Measurements from ENCODE around the gene LARGE1.
"Not testable (repeated sequence)": the region's sequence is repeated elsewhere in the genome, so short reads cannot be mapped to it uniquely, and the experiment has no call there.

LARGE1 gene

GRCh38 chr22:33481550-33481949 is 438.7 kb downstream of the LARGE1 start:
- DNase-seq (ENCODE audit: low read depth in 2 of 3, low spot score in 2 of 3) = no peak

- DNase-seq (ENCODE audit: low read depth in 2 of 3, low spot score in 2 of 3) = no peak
Measured at GRCh38 chr22:33477120-33478111, 442.9 kb downstream of the LARGE1 start.

- no peak for DNase-seq (ENCODE audit: low read depth in 2 of 3, low spot score in 2 of 3)
Measured at GRCh38 chr22:33476716-33477115, 443.6 kb downstream of the LARGE1 start.

- no peak for DNase-seq (ENCODE audit: low read depth in 2 of 3, low spot score in 2 of 3)
Measured at GRCh38 chr22:33476206-33476605, 444.1 kb downstream of the LARGE1 start.

GRCh38 chr22:33474587-33474986 is 445.7 kb downstream of the LARGE1 start:
- no peak for DNase-seq (ENCODE audit: low read depth in 2 of 3, low spot score in 2 of 3)

- DNase-seq (ENCODE audit: low read depth in 2 of 3, low spot score in 2 of 3) = no peak
Measured at GRCh38 chr22:33472462-33473344, 447.6 kb downstream of the LARGE1 start.

- no peak for DNase-seq (ENCODE audit: low read depth in 2 of 3, low spot score in 2 of 3)
Measured at GRCh38 chr22:33470456-33470855, 449.8 kb downstream of the LARGE1 start.

- DNase-seq (ENCODE audit: low read depth in 2 of 3, low spot score in 2 of 3) = no peak
Measured at GRCh38 chr22:33467620-33468095, 452.6 kb downstream of the LARGE1 start.

- no peak for DNase-seq (ENCODE audit: low read depth in 2 of 3, low spot score in 2 of 3)
Measured at GRCh38 chr22:33467080-33467479, 453.2 kb downstream of the LARGE1 start.

GRCh38 chr22:33465554-33465953 is 454.7 kb downstream of the LARGE1 start:
- no peak for DNase-seq (ENCODE audit: low read depth in 2 of 3, low spot score in 2 of 3)

- DNase-seq (ENCODE audit: low read depth in 2 of 3, low spot score in 2 of 3) = no peak
Measured at GRCh38 chr22:33464698-33465097, 455.6 kb downstream of the LARGE1 start.

- DNase-seq (ENCODE audit: low read depth in 2 of 3, low spot score in 2 of 3) = no peak
Measured at GRCh38 chr22:33461698-33462434, 458.4 kb downstream of the LARGE1 start.

GRCh38 chr22:33461245-33461644 is 459.0 kb downstream of the LARGE1 start:
- not testable (repeated sequence) for DNase-seq (ENCODE audit: low read depth in 2 of 3, low spot score in 2 of 3)

- DNase-seq (ENCODE audit: low read depth in 2 of 3, low spot score in 2 of 3) = no peak
Measured at GRCh38 chr22:33459137-33459536, 461.1 kb downstream of the LARGE1 start.

GRCh38 chr22:33456511-33456910 is 463.8 kb downstream of the LARGE1 start:
- no peak for DNase-seq (ENCODE audit: low read depth in 2 of 3, low spot score in 2 of 3)

- DNase-seq (ENCODE audit: low read depth in 2 of 3, low spot score in 2 of 3) = no peak
Measured at GRCh38 chr22:33455036-33455435, 465.2 kb downstream of the LARGE1 start.

- no peak for DNase-seq (ENCODE audit: low read depth in 2 of 3, low spot score in 2 of 3)
Measured at GRCh38 chr22:33451866-33452469, 468.3 kb downstream of the LARGE1 start.

- no peak for DNase-seq (ENCODE audit: low read depth in 2 of 3, low spot score in 2 of 3)
Measured at GRCh38 chr22:33450756-33451155, 469.5 kb downstream of the LARGE1 start.

- DNase-seq (ENCODE audit: low read depth in 2 of 3, low spot score in 2 of 3) = no peak
Measured at GRCh38 chr22:33447733-33448132, 472.5 kb downstream of the LARGE1 start.

- DNase-seq (ENCODE audit: low read depth in 2 of 3, low spot score in 2 of 3) = no peak
Measured at GRCh38 chr22:33443683-33444082, 476.6 kb downstream of the LARGE1 start.

GRCh38 chr22:33440756-33441155 is 479.5 kb downstream of the LARGE1 start:
- DNase-seq (ENCODE audit: low read depth in 2 of 3, low spot score in 2 of 3) = no peak

Data from activated CD8-positive, alpha-beta memory T cell treated with anti-CD3 and anti-CD28 coated beads for 48 hours (primary cell).